Measurements from ENCODE around the gene PCDHA13. TPM values are rescaled to one million over a fixed set of nuclear protein-coding genes. Genes with fewer than 3 reads are reported as not detected.
"Not testable (repeated sequence)": the region's sequence is repeated elsewhere in the genome, so short reads cannot be mapped to it uniquely, and the experiment has no call there.

Gene PCDHA13
- 1 to 10 TPM in 3 of 6 experiments, under 1 TPM in 2, not detected in 1; 0.35 to 1.8 (median 1.2) TPM for total RNA-seq
- long read RNA-seq, result 0 reads

GRCh38 chr5:140881889-140882590 is at the start of gene PCDHA13:
Gene PCDHA13 (plus strand): TSS chr5:140882124. CDS start chr5:140882269, 145 bp downstream.
- Histone ChIP-seq H3K27me3 (peaks cover 0 to 4% of the 10 kb centered on the region in 2 donors), H3K4me1 (no peaks in the 10 kb centered on the region), H3K4me3 (peak within 1 kb of the TSS; percentile 6 to 34 (median 34)), H3K36me3 (no peaks in the 10 kb centered on the region), H3K9me3 (peaks cover 0 to 5% (median 0%) of the 10 kb centered on the region in 4 donors), H3K27ac (no peak within 1 kb of the TSS)
- intact Hi-C loops (cut with DNase I), result loop anchor here in 1 of 2 donors (10.0 kb wide), 1 partner anchor 163 kb away; no protein-coding TSS in a partner anchor
- ATAC-seq (peak; percentile 42 to 84 (median 54)), DNase-seq (no peak)
- WGBS (ENCODE audit: insufficient coverage, low coverage, low lambda C conversion rate, missing lambda C conversion rate), result 4% methylated on average over 11 of the region's 35 CpGs
- TF ChIP-seq CTCF (IDR thresholded peaks at IDR 0.05) (peak; percentile 29 to 52 (median 42)), POLR2A (IDR thresholded peaks at IDR 0.05) (no peak)

GRCh38 chr5:140833993-140834392 is 47.9 kb upstream of the PCDHA13 start, which contains the start of gene PCDHA7:
Gene PCDHA7 (plus strand): TSS chr5:140834269. CDS start chr5:140834384, 115 bp downstream.
- H3K36me3 ChIP-seq, result no peaks in the 10 kb centered on the region
- no peak within 1 kb of the TSS for H3K27ac ChIP-seq
- intact Hi-C loops (cut with DNase I), result no loop called here
- H3K9me3 ChIP-seq, result no peaks in the 10 kb centered on the region
- DNase-seq (no peak), ATAC-seq (no peak)
- H3K4me3 ChIP-seq, result no peak within 1 kb of the TSS
- peaks cover 0 to 3% of the 10 kb centered on the region in 2 donors for H3K27me3 ChIP-seq
- H3K4me1 ChIP-seq, result no peaks in the 10 kb centered on the region
- peak in 1 of 4 donors; percentile 20 for TF ChIP-seq CTCF (IDR thresholded peaks at IDR 0.05)
- no peak for TF ChIP-seq POLR2A (IDR thresholded peaks at IDR 0.05)
- 6% methylated on average over 8 of the region's 8 CpGs for WGBS (ENCODE audit: insufficient coverage, low coverage, low lambda C conversion rate, missing lambda C conversion rate)

- ATAC-seq; H3K27ac ChIP-seq; DNase-seq; H3K4me3 ChIP-seq; H3K27me3 ChIP-seq; H3K9me3 ChIP-seq; H3K36me3 ChIP-seq; H3K4me1 ChIP-seq; intact Hi-C loops (cut with DNase I): not testable (repeated sequence)
- WGBS (ENCODE audit: insufficient coverage, low coverage, low lambda C conversion rate, missing lambda C conversion rate), result 11% methylated on average over 9 of the region's 38 CpGs
These were observed 47.4 kb upstream of the PCDHA13 start for GRCh38 chr5:140834439-140835008.

- 27% methylated on average over 5 of the region's 103 CpGs for WGBS (ENCODE audit: insufficient coverage, low coverage, low lambda C conversion rate, missing lambda C conversion rate)
- H3K36me3 ChIP-seq, result no peaks in the 10 kb centered on the region
- peaks cover 0 to 2% of the 10 kb centered on the region in 2 donors for H3K27me3 ChIP-seq
- TF ChIP-seq CTCF (IDR thresholded peaks at IDR 0.05) (no peak), POLR2A (IDR thresholded peaks at IDR 0.05) (no peak)
- no peak for DNase-seq
- intact Hi-C loops (cut with DNase I), result no loop called here
- no peaks in the 10 kb centered on the region for H3K4me1 ChIP-seq
- no peak overlapping the region for H3K4me3 ChIP-seq
- no peak for ATAC-seq
- no peak overlapping the region for H3K27ac ChIP-seq
- H3K9me3 ChIP-seq, result no peaks in the 10 kb centered on the region
These were observed 46.1 kb upstream of the PCDHA13 start for GRCh38 chr5:140835622-140836510.

All from right lobe of liver (tissue), 6 donors.